ENCODE data around the gene TCL1B. TPM values are rescaled to one million over a fixed set of nuclear protein-coding genes. Genes with fewer than 3 reads are reported as not detected.
A peak's percentile ranks its signal among the peaks of the same experiment; 100 is the strongest.

Gene TCL1B
- total and polyA plus RNA-seq, 2 donors (not counting 1 experiment from before 2014, with no cell fraction given): 5.7 to 9.6 TPM

DNA sequence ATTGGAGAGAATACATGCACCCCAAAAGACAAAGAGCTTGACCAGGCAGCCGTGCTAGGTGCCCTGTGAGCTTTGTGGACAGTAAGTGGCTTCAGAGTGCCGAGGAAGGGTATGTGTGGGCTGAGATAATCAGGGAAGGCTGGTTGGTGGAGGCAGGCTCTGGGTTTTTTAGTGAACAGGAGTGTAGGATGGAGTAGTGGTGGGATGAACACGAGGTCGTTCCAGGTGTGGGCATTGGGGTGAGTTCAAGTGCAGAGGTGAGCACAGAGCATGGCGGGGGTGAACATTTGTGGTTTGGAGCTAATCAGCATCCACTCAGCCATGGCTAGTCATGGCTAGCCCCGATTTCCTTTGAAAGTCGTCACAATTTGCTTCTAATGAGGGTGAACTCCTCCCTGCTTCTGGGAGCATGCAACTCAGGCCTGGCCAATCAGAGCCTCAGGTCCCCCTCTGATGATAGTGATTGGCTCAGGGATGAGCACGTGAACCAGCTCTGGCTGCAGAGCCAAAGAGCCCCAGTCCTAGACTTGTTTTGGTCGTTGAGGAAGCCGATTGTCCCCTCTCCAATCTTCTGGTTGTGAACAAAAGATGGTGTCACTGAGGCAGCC is 40.7 kb upstream of the TCL1B start:
- H3K27ac ChIP-seq (ENCODE audit: low read length in 2 of 2): no peak overlapping the region
- 48% methylated on average over 10 of the region's 10 CpGs for WGBS (ENCODE audit: insufficient coverage)
- H3K27me3 ChIP-seq (replicated peaks in 1 of 4; ENCODE audit: control extremely low read depth in 1 of 4, control insufficient read depth in 3 of 4, insufficient read depth in 4 of 4, low read length in 3 of 4): no peaks in the 10 kb centered on the region
- H3K27me3 Mint-ChIP-seq: peaks cover 19% of the 10 kb centered on the region
- intact Hi-C loops (cut with micrococcal nuclease): no loop called here
- no peak overlapping the region for H3K4me3 ChIP-seq (ENCODE audit: control extremely low read depth in 1 of 5, extremely low read depth in 1 of 5, insufficient read depth in 1 of 5, low read depth in 2 of 5, low read length in 4 of 5)
- H2AFZ ChIP-seq (ENCODE audit: insufficient read depth, low read depth, low read length, poor library complexity, severe bottlenecking): peak overlapping the region; percentile 14
- peaks cover 4% of the 10 kb centered on the region for H3K79me2 ChIP-seq (ENCODE audit: control insufficient read depth, insufficient read depth, low read length)
- H3K9me3 Mint-ChIP-seq (ENCODE audit: insufficient read depth): no peaks in the 10 kb centered on the region
- H3K4me1 Mint-ChIP-seq: peaks cover 33% of the 10 kb centered on the region
- H4K20me1 ChIP-seq (ENCODE audit: control insufficient read depth, insufficient read depth, low read length, poor library complexity, severe bottlenecking): no peaks in the 10 kb centered on the region
- no peaks in the 10 kb centered on the region for H3K36me3 ChIP-seq (replicated peaks in 1 of 2; ENCODE audit: control extremely low read depth in 1 of 2, control insufficient read depth in 1 of 2, extremely low read depth in 1 of 2, insufficient read depth in 2 of 2, low read length in 1 of 2)
- peaks cover 16 to 37% of the 10 kb centered on the region in 2 donors for H3K4me1 ChIP-seq (ENCODE audit: control insufficient read depth in 2 of 2, insufficient read depth in 2 of 2, low read length in 2 of 2)
- no peak overlapping the region for H3K9ac ChIP-seq (ENCODE audit: low read length)
- H3K4me2 ChIP-seq (replicated peaks; ENCODE audit: low read depth, low read length, poor library complexity, severe bottlenecking): peak overlapping the region; percentile 39
- TF ChIP-seq, protein P1, sequence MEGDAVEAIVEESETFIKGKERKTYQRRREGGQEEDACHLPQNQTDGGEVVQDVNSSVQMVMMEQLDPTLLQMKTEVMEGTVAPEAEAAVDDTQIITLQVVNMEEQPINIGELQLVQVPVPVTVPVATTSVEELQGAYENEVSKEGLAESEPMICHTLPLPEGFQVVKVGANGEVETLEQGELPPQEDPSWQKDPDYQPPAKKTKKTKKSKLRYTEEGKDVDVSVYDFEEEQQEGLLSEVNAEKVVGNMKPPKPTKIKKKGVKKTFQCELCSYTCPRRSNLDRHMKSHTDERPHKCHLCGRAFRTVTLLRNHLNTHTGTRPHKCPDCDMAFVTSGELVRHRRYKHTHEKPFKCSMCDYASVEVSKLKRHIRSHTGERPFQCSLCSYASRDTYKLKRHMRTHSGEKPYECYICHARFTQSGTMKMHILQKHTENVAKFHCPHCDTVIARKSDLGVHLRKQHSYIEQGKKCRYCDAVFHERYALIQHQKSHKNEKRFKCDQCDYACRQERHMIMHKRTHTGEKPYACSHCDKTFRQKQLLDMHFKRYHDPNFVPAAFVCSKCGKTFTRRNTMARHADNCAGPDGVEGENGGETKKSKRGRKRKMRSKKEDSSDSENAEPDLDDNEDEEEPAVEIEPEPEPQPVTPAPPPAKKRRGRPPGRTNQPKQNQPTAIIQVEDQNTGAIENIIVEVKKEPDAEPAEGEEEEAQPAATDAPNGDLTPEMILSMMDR (IDR thresholded peaks at IDR 0.05): no peak
- TF ChIP-seq EZH2 (IDR thresholded peaks at IDR 0.05; ENCODE audit: borderline replicate concordance, insufficient read depth, low read depth, low read length, poor library complexity, severe bottlenecking): no peak
- DNase-seq (no peak), ATAC-seq (ENCODE audit: low read depth) (no peak)
- peaks cover 0 to 15% (median 0%) of the 10 kb centered on the region in 3 donors for H3K9me3 ChIP-seq (ENCODE audit: control extremely low read depth in 1 of 3, control insufficient read depth in 2 of 3, insufficient read depth in 1 of 3, low read length in 2 of 3)
- no peak overlapping the region for H3K27ac Mint-ChIP-seq
- H3K4me3 Mint-ChIP-seq: no peak overlapping the region
- ChIA-PET CTCF (no interaction called here), POLR2A (no interaction called here)

DNA sequence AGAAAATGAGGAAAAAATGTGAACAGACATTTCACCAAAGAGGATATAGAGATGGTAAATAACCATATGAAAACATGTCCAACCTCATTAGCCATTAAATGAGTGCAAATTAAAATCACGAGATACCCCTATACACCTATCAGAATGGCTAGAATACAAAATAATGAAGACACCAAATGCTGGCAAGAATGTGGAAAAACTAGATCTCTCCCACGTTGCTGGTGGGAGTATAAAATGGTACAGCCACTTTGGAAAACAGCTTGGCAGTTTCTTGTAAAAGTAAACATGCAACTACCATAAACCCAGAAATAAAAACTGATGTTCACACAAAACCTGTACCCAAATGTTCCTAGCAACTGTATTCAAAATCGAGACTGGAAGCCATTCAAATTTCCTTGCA is 38.3 kb upstream of the TCL1B start:
- H3K4me1 Mint-ChIP-seq: peaks cover 54% of the 10 kb centered on the region

More for the DNA sequence above, 38.3 kb upstream of the TCL1B start:
- H3K27me3 Mint-ChIP-seq: peaks cover 15% of the 10 kb centered on the region
- DNase-seq (no peak), ATAC-seq (ENCODE audit: low read depth) (no peak)
- Histone ChIP-seq H3K4me2 (replicated peaks; ENCODE audit: low read depth, low read length, poor library complexity, severe bottlenecking) (no peak overlapping the region), H3K27me3 (replicated peaks in 1 of 4; ENCODE audit: control extremely low read depth in 1 of 4, control insufficient read depth in 3 of 4, insufficient read depth in 4 of 4, low read length in 3 of 4) (no peaks in the 10 kb centered on the region), H3K79me2 (ENCODE audit: control insufficient read depth, insufficient read depth, low read length) (peaks cover 4% of the 10 kb centered on the region), H4K20me1 (ENCODE audit: control insufficient read depth, insufficient read depth, low read length, poor library complexity, severe bottlenecking) (no peaks in the 10 kb centered on the region), H3K4me1 (ENCODE audit: control insufficient read depth in 2 of 2, insufficient read depth in 2 of 2, low read length in 2 of 2) (peaks cover 40 to 56% of the 10 kb centered on the region in 2 donors), H3K36me3 (replicated peaks in 1 of 2; ENCODE audit: control extremely low read depth in 1 of 2, control insufficient read depth in 1 of 2, extremely low read depth in 1 of 2, insufficient read depth in 2 of 2, low read length in 1 of 2) (no peaks in the 10 kb centered on the region), H2AFZ (ENCODE audit: insufficient read depth, low read depth, low read length, poor library complexity, severe bottlenecking) (no peak overlapping the region), H3K27ac (ENCODE audit: low read length in 2 of 2) (no peak overlapping the region), H3K4me3 (ENCODE audit: control extremely low read depth in 1 of 5, extremely low read depth in 1 of 5, insufficient read depth in 1 of 5, low read depth in 2 of 5, low read length in 4 of 5) (no peak overlapping the region), H3K9ac (ENCODE audit: low read length) (no peak overlapping the region), H3K9me3 (ENCODE audit: control extremely low read depth in 1 of 3, control insufficient read depth in 2 of 3, insufficient read depth in 1 of 3, low read length in 2 of 3) (peaks cover 0 to 20% (median 0%) of the 10 kb centered on the region in 3 donors)
- H3K4me3 Mint-ChIP-seq: no peak overlapping the region
- intact Hi-C loops (cut with micrococcal nuclease): no loop called here
- H3K27ac Mint-ChIP-seq: no peak overlapping the region
- no peaks in the 10 kb centered on the region for H3K9me3 Mint-ChIP-seq (ENCODE audit: insufficient read depth)
- ChIA-PET CTCF (interaction anchor here (1.4 kb wide), 1 partner anchor 14 kb away, joined by 4 read pairs; no protein-coding TSS in a partner anchor), POLR2A (no interaction called here)
- WGBS (ENCODE audit: insufficient coverage): no CpG with 5 or more reads among the region's 3 CpGs
- TF ChIP-seq EZH2 (IDR thresholded peaks at IDR 0.05; ENCODE audit: borderline replicate concordance, insufficient read depth, low read depth, low read length, poor library complexity, severe bottlenecking): no peak
- TF ChIP-seq, protein P1 (IDR thresholded peaks at IDR 0.05): no peak

Data from B cell (primary cell).